Measurements from ENCODE around the gene KLF11.
"Not testable (repeated sequence)": the region's sequence is repeated elsewhere in the genome, so short reads cannot be mapped to it uniquely, and the experiment has no call there.

The KLF11 gene

GRCh38 chr2:10089565-10090190 lies 46.3 kb downstream of the KLF11 start:
- no peak for DNase-seq

- DNase-seq, result no peak
Observed at GRCh38 chr2:10091182-10091888, 48.0 kb downstream of the KLF11 start.

- not testable (repeated sequence) for DNase-seq
Observed at GRCh38 chr2:10091889-10092244, 48.5 kb downstream of the KLF11 start.

- no peak for DNase-seq
Observed at GRCh38 chr2:10094271-10094814, 51.0 kb downstream of the KLF11 start.

- no peak for DNase-seq
Observed at GRCh38 chr2:10095175-10095574, 51.8 kb downstream of the KLF11 start.

GRCh38 chr2:10096641-10097040 lies 53.3 kb downstream of the KLF11 start:
- DNase-seq, result no peak

- peak; percentile 23 for DNase-seq
Observed at GRCh38 chr2:10097352-10098148, 54.2 kb downstream of the KLF11 start.

- DNase-seq, result no peak
Observed at GRCh38 chr2:10101491-10101890, 58.1 kb downstream of the KLF11 start.

GRCh38 chr2:10103179-10103578 lies 59.8 kb downstream of the KLF11 start:
- no peak for DNase-seq
